Stomach (tissue), 19 donors: ENCODE results near the gene MGST1. TPM values are rescaled to one million over a fixed set of nuclear protein-coding genes. Genes with fewer than 3 reads are reported as not detected.

Experiments used
- DNase-seq, 2 donors: peaks; one replicate each; pipeline versions ENCODE4 v3.0.0 to v3.0.0-alpha.2; 2013 to 2019
- H3K27ac ChIP-seq, 5 donors: fragments of 200-600 bp in 4 of 5; sonication (generic) in 4 of 5; one replicate each; pipeline ENCODE4 v1.5.1; 2013 to 2019; ENCODE audit warnings: mild to moderate bottlenecking in 1 of 5, moderate library complexity in 1 of 5
- H3K27me3 ChIP-seq, 3 donors: fragments of 200-600 bp; sonication (generic); one replicate each; pipeline ENCODE4 v1.5.1; 2017 to 2019; ENCODE audit warnings: mixed run types in 1 of 3
- H3K36me3 ChIP-seq, 4 donors: fragments of 200-600 bp; sonication (generic); 1 replicate in 3 of 4; 2 replicates in 1 of 4; pipeline ENCODE4 v1.5.1; 2016 to 2019
- H3K4me1 ChIP-seq, 4 donors: fragments of 200-600 bp; sonication (generic); one replicate each; pipeline ENCODE4 v1.5.1; 2016 to 2019
- H3K4me3 ChIP-seq, 4 donors: fragments of 200-600 bp; sonication (generic) in 3 of 4; one replicate each; pipeline ENCODE4 v1.5.1; 2016 to 2019; ENCODE audit warnings: mild to moderate bottlenecking in 1 of 4
- H3K9me3 ChIP-seq, 4 donors: fragments of 200-600 bp; sonication (generic); one replicate each; pipeline ENCODE4 v1.5.1; 2016 to 2019
- EP300 ChIP-seq: sonication (generic); formaldehyde crosslinking; IDR thresholded peaks from one replicate; pipeline ENCODE4 v1.6.1; 2017; ENCODE audit warnings: antibody characterized with exemption
- POLR2A ChIP-seq, 4 donors: fragments of 450-650 bp; IDR thresholded peaks; one replicate each; pipeline ENCODE4 v1.6.1; 2016; ENCODE audit warnings: antibody characterized with exemption in 4 of 4, control low read depth in 2 of 4, mild to moderate bottlenecking in 1 of 4, moderate library complexity in 1 of 4
- POLR2AphosphoS5 ChIP-seq, 3 donors: sonication (generic); formaldehyde crosslinking; IDR thresholded peaks; one replicate each; pipeline ENCODE4 v1.6.1; 2016; ENCODE audit warnings: antibody characterized with exemption in 3 of 3
- WGBS, 5 donors: extraction: QIAGEN DNeasy Blood & Tissue Kit in 3 of 5; methylation state at CpG; one replicate each; pipeline versions ENCODE4 v1.1.5 to v1.1.7; 2013 to 2018; 5-methylcytosine and 5-hydroxymethylcytosine counted together
- intact Hi-C: fragments of 100-400 bp; cut with DNase I; formaldehyde crosslinking; loops from one replicate; pipeline ENCODE4 v1.15.1; 2023; ENCODE audit warnings: low total_unique reads
- long read RNA-seq, 10 donors: transcript quantifications; one replicate each; lab custom pipeline, GENCODE V29; 2026
- polyA plus RNA-seq, 3 donors: library from polyadenylated mRNA; stranded (reverse); fragments of 200-250 nt; gene quantifications; one replicate each; pipeline ENCODE4 v1.2.3, GENCODE V29; 2013
- total RNA-seq, 5 donors: library from RNA; depleted of rRNA; stranded (reverse); fragments of >200 nt; gene quantifications; one replicate each; pipeline versions ENCODE4 v1.1.0 to v1.2.3, GENCODE V29; 2014 to 2016
- TF ChIP-seq, protein P1 (sequence below), 7 experiments: fragments of 450-650 bp in 4 of 7; fragments of 200-600 bp in 3 of 7; sonication (generic) in 3 of 7; IDR thresholded peaks; one replicate each; pipeline ENCODE4 v1.5.1; 2016 to 2019; ENCODE audit warnings: antibody characterized with exemption in 7 of 7, control low read depth in 2 of 7, mild to moderate bottlenecking in 1 of 7
- donor health status: healthy with polysubstance abuse.
- donor health status: Bipolar disorder and iron deficiency.
- donor health status: healthy.

Gene MGST1, protein sequence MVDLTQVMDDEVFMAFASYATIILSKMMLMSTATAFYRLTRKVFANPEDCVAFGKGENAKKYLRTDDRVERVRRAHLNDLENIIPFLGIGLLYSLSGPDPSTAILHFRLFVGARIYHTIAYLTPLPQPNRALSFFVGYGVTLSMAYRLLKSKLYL
- total RNA-seq (100 to 1,000 TPM in 2 of 5 donors, 10 to 100 TPM in 3; 54.7 to 171 (median 67.8) TPM), polyA plus RNA-seq (100 to 1,000 TPM in 2 of 3 donors, 10 to 100 TPM in 1; 62.2 to 163 (median 109) TPM)
- long read RNA-seq, donor 1, transcript MGST1-205 (4 exons, 914 nt) = major isoform, 16 of 25 reads
- long read RNA-seq, donor 1, transcript MGST1-219 (1 exons, 1,842 nt) = minor isoform, 5 of 25 reads
- long read RNA-seq, donor 1, partial matches to known transcripts = 0 of 25 reads
- long read RNA-seq, donor 1, other reads (novel, unspliced or antisense) = 0 of 25 reads
- long read RNA-seq, donor 2, transcript MGST1-205 (4 exons, 914 nt) = major isoform, 18 of 27 reads
- long read RNA-seq, donor 2, partial matches to known transcripts = 0 of 27 reads
- long read RNA-seq, donor 2, other reads (novel, unspliced or antisense) = 0 of 27 reads
- long read RNA-seq, donor 3, transcript MGST1-205 (4 exons, 914 nt) = major isoform, 39 of 51 reads
- long read RNA-seq, donor 3, transcript MGST1-219 (1 exons, 1,842 nt) = minor isoform, 7 of 51 reads
- long read RNA-seq, donor 3, partial matches to known transcripts = 0 of 51 reads
- long read RNA-seq, donor 3, other reads (novel, unspliced or antisense) = 0 of 51 reads
- long read RNA-seq, donor 4, partial matches to known transcripts = 0 of 7 reads
- long read RNA-seq, donor 4, other reads (novel, unspliced or antisense) = 0 of 7 reads
- long read RNA-seq, donor 5, transcript MGST1-205 (4 exons, 914 nt) = major isoform, 47 of 62 reads
- long read RNA-seq, donor 5, transcript MGST1-219 (1 exons, 1,842 nt) = minor isoform, 8 of 62 reads
- long read RNA-seq, donor 5, partial matches to known transcripts = 5 of 62 reads
- long read RNA-seq, donor 5, other reads (novel, unspliced or antisense) = 0 of 62 reads
- long read RNA-seq, donor 6, transcript MGST1-219 (1 exons, 1,842 nt) = minor isoform, 12 of 117 reads
- long read RNA-seq, donor 6, transcript MGST1-205 (4 exons, 914 nt) = major isoform, 82 of 117 reads
- long read RNA-seq, donor 6, transcript MGST1-204 (4 exons, 979 nt) = minor isoform, 5 of 117 reads
- long read RNA-seq, donor 6, partial matches to known transcripts = 13 of 117 reads
- long read RNA-seq, donor 6, other reads (novel, unspliced or antisense) = 0 of 117 reads
- long read RNA-seq, donor 7, transcript MGST1-205 (4 exons, 914 nt) = major isoform, 40 of 54 reads
- long read RNA-seq, donor 7, partial matches to known transcripts = 7 of 54 reads
- long read RNA-seq, donor 7, other reads (novel, unspliced or antisense) = 0 of 54 reads
- long read RNA-seq, donor 8, transcript MGST1-219 (1 exons, 1,842 nt) = minor isoform, 11 of 60 reads
- long read RNA-seq, donor 8, transcript MGST1-205 (4 exons, 914 nt) = major isoform, 45 of 60 reads
- long read RNA-seq, donor 8, partial matches to known transcripts = 0 of 60 reads
- long read RNA-seq, donor 8, other reads (novel, unspliced or antisense) = 0 of 60 reads
- long read RNA-seq, donor 9, transcript MGST1-219 (1 exons, 1,842 nt) = minor isoform, 22 of 74 reads
- long read RNA-seq, donor 9, transcript MGST1-205 (4 exons, 914 nt) = major isoform, 38 of 74 reads
- long read RNA-seq, donor 9, partial matches to known transcripts = 10 of 74 reads
- long read RNA-seq, donor 9, other reads (novel, unspliced or antisense) = 0 of 74 reads
- long read RNA-seq, donor 10, transcript MGST1-205 (4 exons, 914 nt) = major isoform, 13 of 23 reads
- long read RNA-seq, donor 10, transcript MGST1-219 (1 exons, 1,842 nt) = minor isoform, 7 of 23 reads
- long read RNA-seq, donor 10, partial matches to known transcripts = 0 of 23 reads
- long read RNA-seq, donor 10, other reads (novel, unspliced or antisense) = 0 of 23 reads

DNA sequence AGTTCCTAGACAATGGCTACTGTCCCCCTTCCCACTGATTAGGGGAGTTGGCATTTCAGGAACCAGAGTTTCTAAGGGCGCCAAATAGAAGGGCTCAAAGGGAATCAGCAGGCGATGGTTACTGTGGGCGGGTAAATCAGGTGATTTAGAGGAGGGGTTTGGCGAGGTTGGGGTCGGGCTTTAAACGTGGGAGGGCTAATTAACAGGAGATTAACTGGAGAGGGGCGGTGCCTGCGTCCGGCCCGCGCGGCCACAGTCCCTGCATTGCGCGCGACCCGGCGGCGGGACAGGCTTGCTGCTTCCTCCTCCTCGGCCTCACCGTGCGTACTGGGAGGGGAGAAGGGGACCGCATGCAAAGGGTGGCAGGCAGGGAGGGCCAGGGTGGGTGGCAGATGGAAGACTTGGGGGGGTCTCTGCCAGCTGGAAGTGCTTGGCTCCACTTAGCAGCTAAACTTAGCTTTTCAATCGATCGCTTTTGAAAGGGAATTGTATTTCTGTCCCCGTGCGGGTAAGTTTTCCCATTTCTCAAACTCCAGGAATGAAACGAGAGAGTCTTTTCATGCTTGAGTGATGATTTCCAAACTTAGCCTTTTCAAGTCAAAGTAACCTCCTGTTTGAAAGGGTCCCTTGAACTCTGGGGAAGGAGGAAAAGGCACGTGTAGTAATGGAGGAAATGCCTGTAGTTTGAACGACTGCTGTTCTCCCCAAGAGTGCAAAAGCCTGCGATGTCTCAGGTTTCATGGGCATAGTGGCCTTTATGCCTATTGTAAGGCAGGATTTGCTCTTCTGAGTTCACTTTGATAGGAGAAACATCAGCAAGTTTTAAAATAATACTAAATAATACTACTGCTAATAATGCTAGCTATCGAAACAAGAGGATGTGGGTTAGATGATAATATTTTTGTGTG is at the start of gene MGST1:
TSS of gene MGST1 (plus strand) at position 255 of the 908 bp plus-strand sequence. CDS start 6,608 bp downstream, outside the sequence.
- H3K27me3 ChIP-seq = peaks cover 0 to 4% (median 0%) of the 10 kb centered on the region in 3 donors

DNA sequence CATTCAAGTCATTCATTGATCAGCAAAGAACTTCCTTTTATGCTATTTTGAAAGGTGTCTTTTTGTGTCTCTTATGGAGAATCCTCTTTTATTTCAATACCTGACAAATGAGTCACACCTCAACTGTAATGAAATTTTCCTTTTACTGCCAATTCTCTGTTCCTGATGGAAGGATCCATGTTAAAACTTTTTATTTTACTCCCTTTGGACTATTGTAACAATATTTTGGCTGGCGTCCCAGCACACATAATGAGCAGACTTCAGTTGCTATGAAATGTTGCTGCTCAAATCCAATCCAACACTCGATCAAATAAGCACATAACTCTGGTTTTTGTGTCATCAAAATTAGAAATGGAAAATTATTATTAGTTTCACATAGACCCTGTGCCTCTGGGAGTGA is 48.0 kb upstream of the MGST1 start:
- no peaks in the 10 kb centered on the region for H3K4me1 ChIP-seq
- WGBS, 5 donors = 52 to 60% (median 58%) methylated on average over 2 of the region's 2 CpGs
- no peaks in the 10 kb centered on the region for H3K36me3 ChIP-seq
- intact Hi-C loops = no loop called here
- no peak for TF ChIP-seq EP300
- TF ChIP-seq POLR2AphosphoS5 (IDR thresholded peaks at IDR 0.05) = no peak
- TF ChIP-seq POLR2A (IDR thresholded peaks at IDR 0.05) = no peak
- TF ChIP-seq, protein P1, sequence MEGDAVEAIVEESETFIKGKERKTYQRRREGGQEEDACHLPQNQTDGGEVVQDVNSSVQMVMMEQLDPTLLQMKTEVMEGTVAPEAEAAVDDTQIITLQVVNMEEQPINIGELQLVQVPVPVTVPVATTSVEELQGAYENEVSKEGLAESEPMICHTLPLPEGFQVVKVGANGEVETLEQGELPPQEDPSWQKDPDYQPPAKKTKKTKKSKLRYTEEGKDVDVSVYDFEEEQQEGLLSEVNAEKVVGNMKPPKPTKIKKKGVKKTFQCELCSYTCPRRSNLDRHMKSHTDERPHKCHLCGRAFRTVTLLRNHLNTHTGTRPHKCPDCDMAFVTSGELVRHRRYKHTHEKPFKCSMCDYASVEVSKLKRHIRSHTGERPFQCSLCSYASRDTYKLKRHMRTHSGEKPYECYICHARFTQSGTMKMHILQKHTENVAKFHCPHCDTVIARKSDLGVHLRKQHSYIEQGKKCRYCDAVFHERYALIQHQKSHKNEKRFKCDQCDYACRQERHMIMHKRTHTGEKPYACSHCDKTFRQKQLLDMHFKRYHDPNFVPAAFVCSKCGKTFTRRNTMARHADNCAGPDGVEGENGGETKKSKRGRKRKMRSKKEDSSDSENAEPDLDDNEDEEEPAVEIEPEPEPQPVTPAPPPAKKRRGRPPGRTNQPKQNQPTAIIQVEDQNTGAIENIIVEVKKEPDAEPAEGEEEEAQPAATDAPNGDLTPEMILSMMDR (IDR thresholded peaks at IDR 0.05) = no peak
- DNase-seq = peak in 1 of 2 donors; percentile 12
- H3K9me3 ChIP-seq = no peaks in the 10 kb centered on the region
- no peak overlapping the region for H3K4me3 ChIP-seq
- H3K27me3 ChIP-seq = no peaks in the 10 kb centered on the region
- no peak overlapping the region for H3K27ac ChIP-seq

More for the DNA sequence above, at the start of gene MGST1:
- WGBS, 5 donors = 2 to 5% (median 3%) methylated on average over 29 to 31 of the region's 31 CpGs
- H3K36me3 ChIP-seq = no peaks in the 10 kb centered on the region
- peaks cover 0 to 33% (median 3%) of the 10 kb centered on the region in 4 donors for H3K4me1 ChIP-seq
- H3K9me3 ChIP-seq = no peaks in the 10 kb centered on the region
- TF ChIP-seq POLR2A (IDR thresholded peaks at IDR 0.05) (no peak), EP300 (no peak), POLR2AphosphoS5 (IDR thresholded peaks at IDR 0.05) (peak in 2 of 3 donors; percentile 84 to 86)
- TF ChIP-seq, protein P1 (IDR thresholded peaks at IDR 0.05) = no peak
- intact Hi-C loops = no loop called here
- peak within 1 kb of the TSS; percentile 74 to 86 (median 79) for H3K27ac ChIP-seq
- peak within 1 kb of the TSS; percentile 43 to 55 (median 48) for H3K4me3 ChIP-seq
- DNase-seq = peak; percentile 79 to 89

DNA sequence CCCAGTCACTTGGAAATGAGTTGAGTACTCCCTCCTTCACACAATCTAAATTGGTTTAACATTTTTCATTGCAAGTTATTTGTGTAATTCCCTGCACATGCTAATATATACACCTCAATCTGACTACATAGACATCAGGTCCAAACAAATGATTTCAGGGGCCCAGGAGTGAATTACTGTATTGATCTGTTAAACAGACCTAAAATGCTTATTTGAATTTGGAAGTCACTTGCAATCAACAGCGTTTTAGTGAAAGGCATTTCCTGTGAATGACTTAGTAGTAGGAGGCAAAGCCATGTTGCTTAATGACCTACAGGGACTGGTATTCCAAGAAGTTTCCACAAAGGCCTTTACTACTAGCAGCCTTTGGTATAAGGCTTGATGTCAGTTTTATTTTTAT is 47.3 kb upstream of the MGST1 start:
- WGBS, 5 donors = 48 to 74% (median 52%) methylated on average over 1 of the region's 1 CpG
- no peak overlapping the region for H3K27ac ChIP-seq
- H3K4me1 ChIP-seq = no peaks in the 10 kb centered on the region

More for the DNA sequence above, 47.3 kb upstream of the MGST1 start:
- Histone ChIP-seq H3K27me3 (no peaks in the 10 kb centered on the region), H3K9me3 (no peaks in the 10 kb centered on the region), H3K36me3 (no peaks in the 10 kb centered on the region), H3K4me3 (no peak overlapping the region)
- intact Hi-C loops = no loop called here
- DNase-seq = no peak
- TF ChIP-seq POLR2A (IDR thresholded peaks at IDR 0.05) (no peak), POLR2AphosphoS5 (IDR thresholded peaks at IDR 0.05) (no peak), EP300 (no peak)
- TF ChIP-seq, protein P1 (IDR thresholded peaks at IDR 0.05) = no peak
